Esophagus squamous epithelium (tissue), 5 donors: ENCODE data around the gene AZIN2. TPM values are rescaled to one million over a fixed set of nuclear protein-coding genes. Genes with fewer than 3 reads are reported as not detected.

ENCODE experiments used
- DNase-seq: peaks from one replicate; lab custom pipeline; 2025; lab: John Stamatoyannopoulos, UW
- H3K27ac ChIP-seq, 4 donors: fragments of 200-600 bp; sonication (generic); one replicate each; pipeline ENCODE4 v1.5.1; 2016 to 2019; ENCODE audit warnings: mild to moderate bottlenecking in 1 of 4
- H3K27me3 ChIP-seq, 4 donors: fragments of 200-600 bp; sonication (generic); 1 replicate in 3 of 4; 2 replicates in 1 of 4; pipeline versions ENCODE4 v1.5.1 to v1.6.0; 2017 to 2021; ENCODE audit warnings: antibody characterized with exemption in 1 of 4
- H3K36me3 ChIP-seq, 3 donors: fragments of 200-600 bp; sonication (generic); one replicate each; pipeline ENCODE4 v1.5.1; 2016 to 2019
- H3K4me1 ChIP-seq, 3 donors: fragments of 200-600 bp; sonication (generic); one replicate each; pipeline ENCODE4 v1.5.1; 2017 to 2019
- H3K4me3 ChIP-seq, 4 donors: fragments of 200-600 bp; sonication (generic); 1 replicate in 3 of 4; 2 replicates in 1 of 4; pipeline ENCODE4 v1.5.1; 2016 to 2019; ENCODE audit warnings: mild to moderate bottlenecking in 2 of 4, moderate library complexity in 1 of 4
- H3K9me3 ChIP-seq, 3 donors: fragments of 200-600 bp; sonication (generic); one replicate each; pipeline ENCODE4 v1.5.1; 2016 to 2019
- CTCF ChIP-seq, 6 experiments: fragments of 450-650 bp in 4 of 6; fragments of 200-600 bp in 2 of 6; sonication (generic) in 2 of 6; IDR thresholded peaks; one replicate each; pipeline ENCODE4 v1.5.1; 2016 to 2019; ENCODE audit warnings: antibody characterized with exemption in 6 of 6, mild to moderate bottlenecking in 4 of 6, moderate library complexity in 4 of 6
- POLR2A ChIP-seq, 4 donors: fragments of 450-650 bp; IDR thresholded peaks; one replicate each; pipeline ENCODE4 v1.6.1; 2017; ENCODE audit warnings: antibody characterized with exemption in 4 of 4, mild to moderate bottlenecking in 4 of 4, moderate library complexity in 3 of 4
- WGBS, 2 donors: methylation state at CpG; one replicate each; pipeline ENCODE4 v1.1.5; 2018; 5-methylcytosine and 5-hydroxymethylcytosine counted together
- intact Hi-C: fragments of 100-400 bp; cut with DNase I; formaldehyde crosslinking; loops from one replicate; pipeline ENCODE4 v1.15.0; 2022
- total RNA-seq, 4 donors: library from RNA; depleted of rRNA; stranded (reverse); fragments of >200 nt; gene quantifications; one replicate each; pipeline ENCODE4 v1.1.0, GENCODE V29; 2016
- donor health status: DM: yes; HTN: yes; CAD: no.

The AZIN2 gene
- total RNA-seq, 4 donors from 2014 or later, result 0.27 to 1.5 (median 0.61) TPM

- Histone ChIP-seq H3K27ac (no peak overlapping the region), H3K9me3 (no peaks in the 10 kb centered on the region), H3K36me3 (peaks cover 0 to 51% (median 0%) of the 10 kb centered on the region in 3 donors), H3K4me1 (peaks cover 0 to 9% (median 0%) of the 10 kb centered on the region in 3 donors), H3K27me3 (no peaks in the 10 kb centered on the region), H3K4me3 (no peak overlapping the region)
- 80 to 88% methylated on average over 4 to 5 of the region's 6 CpGs for WGBS, 2 donors
- intact Hi-C loops, result no loop called here
- no peak for DNase-seq
- TF ChIP-seq CTCF (IDR thresholded peaks at IDR 0.05), result no peak
- no peak for TF ChIP-seq POLR2A (IDR thresholded peaks at IDR 0.05)
Measured at GRCh38 chr1:33165809-33166208, 84.9 kb downstream of the AZIN2 start.

DNA sequence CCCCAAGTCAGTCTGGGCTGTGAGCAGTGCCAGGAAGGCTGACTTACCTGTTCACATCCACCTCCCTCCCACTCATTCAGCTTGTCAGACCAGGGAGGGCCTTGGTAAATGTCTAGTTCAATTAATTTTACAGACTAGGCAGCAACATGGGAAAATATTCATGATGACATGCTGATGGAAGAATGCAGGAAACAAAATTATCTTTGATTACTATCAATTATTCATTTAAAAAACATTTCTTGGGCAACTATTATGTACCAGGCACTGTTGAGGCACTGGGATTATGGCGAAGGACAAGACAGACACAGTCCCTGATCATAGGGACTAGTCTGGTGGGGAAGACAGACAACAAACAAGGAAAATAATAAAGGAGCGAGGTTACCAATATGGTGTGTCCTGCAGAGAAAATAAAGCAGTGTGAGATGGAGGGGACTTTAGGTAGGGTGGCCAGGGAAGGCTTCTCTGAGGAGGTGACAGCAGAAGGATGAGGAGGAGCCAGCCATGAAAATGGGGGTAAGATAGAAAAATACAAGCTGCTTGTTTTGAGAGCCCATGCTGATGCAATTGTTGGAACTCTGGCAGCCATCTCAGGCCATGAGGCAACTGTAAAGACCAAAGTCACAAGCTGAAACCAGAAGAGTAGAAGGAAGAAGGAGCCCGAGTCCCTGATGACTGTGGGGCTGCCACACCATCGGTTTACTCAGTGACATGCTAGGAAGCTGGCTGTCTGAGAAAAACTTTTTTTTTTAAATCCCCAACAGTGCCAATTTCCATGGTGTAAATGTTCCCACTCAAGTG lies 86.9 kb downstream of the AZIN2 start:
- 94 to 95% methylated on average over 4 of the region's 4 CpGs for WGBS, 2 donors
- Histone ChIP-seq H3K36me3 (peaks cover 0 to 51% (median 0%) of the 10 kb centered on the region in 3 donors), H3K4me1 (peaks cover 0 to 5% (median 0%) of the 10 kb centered on the region in 3 donors), H3K9me3 (no peaks in the 10 kb centered on the region), H3K4me3 (no peak overlapping the region), H3K27me3 (no peaks in the 10 kb centered on the region), H3K27ac (no peak overlapping the region)
- DNase-seq, result no peak
- TF ChIP-seq POLR2A (IDR thresholded peaks at IDR 0.05), result no peak
- no peak for TF ChIP-seq CTCF (IDR thresholded peaks at IDR 0.05)
- intact Hi-C loops, result no loop called here

- H3K36me3 ChIP-seq, result peaks cover 0 to 48% (median 0%) of the 10 kb centered on the region in 3 donors
- no peaks in the 10 kb centered on the region for H3K9me3 ChIP-seq
- TF ChIP-seq CTCF (IDR thresholded peaks at IDR 0.05) (no peak), POLR2A (IDR thresholded peaks at IDR 0.05) (no peak)
- H3K27ac ChIP-seq, result no peak overlapping the region
- no peaks in the 10 kb centered on the region for H3K27me3 ChIP-seq
- intact Hi-C loops, result no loop called here
- H3K4me3 ChIP-seq, result no peak overlapping the region
- no peak for DNase-seq
- H3K4me1 ChIP-seq, result peaks cover 0 to 5% (median 0%) of the 10 kb centered on the region in 3 donors
- 56 to 75% methylated on average over 4 to 9 of the region's 11 CpGs for WGBS, 2 donors
Measured at GRCh38 chr1:33168556-33169289, 87.8 kb downstream of the AZIN2 start.

DNA sequence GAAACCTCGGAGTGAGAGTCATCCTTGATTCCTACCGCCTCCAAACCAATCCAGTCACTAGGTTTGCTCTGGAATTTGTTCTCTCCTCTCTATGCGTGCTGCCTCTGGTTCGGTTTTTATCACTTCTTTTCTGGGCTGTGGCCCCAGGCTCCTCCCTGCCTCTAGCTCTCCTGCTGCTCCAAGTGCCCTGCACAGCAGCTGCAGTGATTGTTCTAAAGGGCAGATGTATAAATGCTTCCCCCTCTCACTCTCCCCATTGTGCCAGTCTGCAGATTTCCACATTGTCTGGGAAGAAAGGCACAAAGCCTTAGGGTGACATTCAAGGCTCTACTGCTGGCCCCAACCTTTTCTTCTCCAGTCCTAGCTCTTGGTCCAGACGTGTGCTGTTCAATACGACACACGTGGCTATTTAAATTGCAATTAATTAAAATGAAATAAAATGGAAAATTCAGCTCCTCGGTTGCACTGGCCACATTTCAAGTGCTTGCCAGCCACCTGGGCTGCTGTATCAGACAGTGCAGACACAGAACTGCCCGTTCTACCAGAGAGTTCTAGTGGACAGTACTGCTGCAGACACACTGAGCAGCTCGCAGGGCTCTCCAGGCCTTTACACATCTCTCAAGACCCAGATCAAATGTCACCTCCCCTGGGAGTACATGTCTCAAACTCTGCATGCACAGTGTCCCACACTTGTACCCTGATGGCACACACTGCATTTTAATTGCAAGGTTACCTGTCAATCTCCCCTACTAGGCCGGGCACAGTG lies 88.5 kb downstream of the AZIN2 start:
- TF ChIP-seq CTCF (IDR thresholded peaks at IDR 0.05) (no peak), POLR2A (IDR thresholded peaks at IDR 0.05) (no peak)
- no peak for DNase-seq
- H3K27me3 ChIP-seq, result no peaks in the 10 kb centered on the region
- 72 to 80% methylated on average over 11 of the region's 11 CpGs for WGBS, 2 donors
- no peak overlapping the region for H3K4me3 ChIP-seq
- no peaks in the 10 kb centered on the region for H3K9me3 ChIP-seq
- peaks cover 0 to 5% (median 0%) of the 10 kb centered on the region in 3 donors for H3K4me1 ChIP-seq
- H3K27ac ChIP-seq, result no peak overlapping the region
- intact Hi-C loops, result no loop called here
- peaks cover 0 to 45% (median 0%) of the 10 kb centered on the region in 3 donors for H3K36me3 ChIP-seq

Other genes starting within 250 kb of the AZIN2 start
- under 1 TPM in 2 of 4 donors, not detected in 2; 0.44 to 0.76 TPM for gene FNDC5, start 210.2 kb upstream of the AZIN2 start, total RNA-seq
- not detected for gene HPCA, start 194.7 kb upstream of the AZIN2 start, total RNA-seq
- gene TMEM54, start 179.8 kb upstream of the AZIN2 start, total RNA-seq, result 100 to 1,000 TPM; 151 to 255 (median 178) TPM
- gene RNF19B, start 116.3 kb upstream of the AZIN2 start, total RNA-seq, result 10 to 100 TPM; 24.2 to 61.6 (median 46.4) TPM
- 100 to 1,000 TPM; 126 to 167 (median 151) TPM for gene AK2, start 44.3 kb upstream of the AZIN2 start, total RNA-seq
- gene TRIM62, start 100.9 kb downstream of the AZIN2 start, total RNA-seq, result 10 to 100 TPM in 1 of 4 donors, 1 to 10 TPM in 3; 5.4 to 17.7 (median 8.0) TPM
- gene ZNF362, start 175.3 kb downstream of the AZIN2 start, total RNA-seq, result 10 to 100 TPM in 3 of 4 donors, 1 to 10 TPM in 1; 3.6 to 18.9 (median 13.7) TPM
- not detected for gene A3GALT2, start 239.9 kb downstream of the AZIN2 start, total RNA-seq